DMS114 treated with DMSO at 0.1 percent for 48 hours (cell line): ENCODE measurements around the gene COL9A1.

Source experiments
- DNase-seq: peaks from one replicate; lab custom pipeline; 2025; ENCODE audit not compliant: unreplicated experiment; lab: John Stamatoyannopoulos, UW

Gene COL9A1

DNA sequence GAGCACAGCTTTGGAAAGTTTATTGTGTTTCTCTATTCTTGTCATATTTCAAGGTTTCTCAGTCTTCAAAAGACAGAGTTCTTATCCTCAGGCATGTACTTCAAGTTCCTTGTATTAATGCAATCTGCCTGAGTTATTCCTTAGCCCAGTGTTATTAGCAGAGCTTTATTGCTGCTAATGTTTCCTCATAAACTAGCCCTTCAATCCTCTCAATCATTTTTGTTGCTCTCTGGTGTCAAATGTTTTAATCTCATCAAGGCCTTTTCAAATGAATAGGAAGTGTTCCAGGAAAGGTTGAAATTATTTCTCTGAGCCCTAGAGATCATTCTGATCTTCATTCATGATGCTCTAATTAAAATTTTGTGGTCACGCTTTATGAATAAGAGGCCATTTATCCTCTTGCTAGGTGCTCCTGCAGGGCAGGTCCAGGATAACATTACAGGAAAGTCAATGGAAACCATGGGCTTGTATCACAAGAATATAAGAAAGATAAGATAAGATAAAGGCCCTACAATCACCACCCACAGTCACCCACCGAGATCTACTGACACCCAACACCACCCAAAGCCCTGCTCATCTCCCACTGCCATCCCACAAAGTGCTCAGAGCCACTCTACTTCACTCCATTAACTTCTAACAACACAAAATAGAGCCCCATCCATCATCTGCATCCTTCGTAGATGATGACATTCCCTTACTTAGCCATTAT is 125.9 kb downstream of the COL9A1 start:
- DNase-seq: no peak

DNA sequence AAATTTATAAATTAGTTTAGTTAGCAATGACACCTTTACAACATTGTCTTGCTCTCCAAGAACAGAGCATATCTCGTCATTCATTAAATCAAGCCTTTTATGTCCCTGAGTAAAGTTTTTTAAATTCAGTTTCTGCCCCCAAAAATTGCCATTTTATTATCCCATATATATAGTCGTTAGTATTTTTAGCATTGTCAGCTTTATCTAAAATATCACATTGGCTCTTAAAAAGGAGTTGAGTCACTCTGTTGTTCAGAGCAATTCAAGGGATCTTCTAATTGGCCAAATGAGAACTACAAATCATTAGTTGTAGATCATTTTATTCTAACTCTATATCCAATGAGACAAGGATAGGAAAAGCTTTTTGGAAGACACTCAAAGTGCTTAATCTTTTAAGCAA is 127.1 kb downstream of the COL9A1 start:
- no peak for DNase-seq

DNA sequence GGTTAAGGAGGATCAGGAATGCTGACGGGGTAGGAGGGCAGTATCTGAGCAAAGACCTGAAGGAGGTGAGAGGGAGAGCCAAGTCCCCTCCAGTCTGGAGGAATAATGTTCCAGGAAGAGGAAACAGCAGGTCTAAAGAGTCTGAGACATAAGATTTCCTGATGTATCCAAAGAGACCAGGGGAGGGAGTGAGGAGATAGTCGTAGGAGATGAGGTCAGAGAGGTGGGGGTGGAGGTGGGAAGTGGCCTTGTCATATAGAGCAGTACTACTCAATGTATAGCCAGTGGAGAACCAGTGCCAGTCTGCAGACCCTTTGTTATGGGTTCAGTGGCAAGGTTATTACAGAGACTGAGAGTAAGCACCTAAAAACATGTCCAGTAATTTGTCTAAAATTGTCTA is 130.6 kb downstream of the COL9A1 start:
- no peak for DNase-seq

DNA sequence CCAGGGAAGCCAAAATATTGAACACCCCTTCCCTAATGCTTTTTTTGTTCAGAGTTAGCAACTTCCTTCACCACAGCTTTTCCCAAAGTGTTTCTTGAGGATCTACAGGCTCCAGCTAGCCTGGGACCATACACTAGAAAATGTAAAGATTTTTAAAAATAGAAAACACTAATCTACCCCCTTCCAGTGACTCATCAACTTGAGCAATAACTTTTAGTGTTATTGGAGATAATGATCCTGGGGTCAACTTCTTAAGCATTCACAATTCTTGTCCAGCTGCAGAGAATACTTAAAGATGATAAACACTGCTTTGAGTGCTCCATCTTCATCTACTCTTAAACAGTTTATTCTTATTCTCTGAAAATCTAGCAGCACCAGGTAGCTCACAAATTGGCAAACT is 131.6 kb downstream of the COL9A1 start:
- no peak for DNase-seq

DNA sequence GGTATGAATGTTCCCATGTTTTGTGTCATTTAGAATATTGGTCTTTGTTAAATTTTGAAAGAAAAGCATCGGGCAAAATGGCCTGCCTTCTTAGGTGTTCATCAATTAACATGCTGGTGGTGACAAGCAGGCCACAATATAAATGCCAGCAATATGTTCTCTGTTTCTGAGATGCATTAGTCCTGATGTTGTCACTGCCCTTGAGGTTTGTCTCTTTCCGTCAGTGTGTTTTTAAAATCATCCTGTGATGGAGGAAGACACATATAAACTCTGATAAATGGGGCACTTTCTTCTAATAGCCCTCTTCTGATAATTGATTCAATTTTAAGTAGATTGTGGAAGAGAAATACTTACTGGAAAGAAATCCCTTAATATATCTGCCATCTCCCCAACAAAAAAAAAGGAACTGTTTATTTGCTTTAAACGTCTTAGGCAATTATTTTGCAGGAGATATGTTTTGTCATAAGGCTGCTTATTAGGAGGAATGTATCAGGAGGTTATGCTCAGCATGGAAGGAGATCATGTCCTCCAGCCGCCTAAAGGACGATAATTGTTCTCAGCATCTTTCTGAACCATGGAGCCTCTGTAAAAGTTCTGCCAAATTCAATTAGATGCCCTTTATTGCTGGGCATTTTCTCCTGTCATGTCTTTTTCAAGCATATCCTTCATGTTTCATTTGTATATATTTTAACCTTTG is 134.1 kb downstream of the COL9A1 start:
- DNase-seq: no peak
